Measurements from ENCODE around the gene NLGN1.

Gene NLGN1

GRCh38 chr3:173465112-173465511 is 67.6 kb downstream of the NLGN1 start:
- Histone ChIP-seq H3K9me3 (ENCODE audit: low read length) (no peaks in the 10 kb centered on the region), H3K79me2 (ENCODE audit: insufficient read depth, low read length) (no peaks in the 10 kb centered on the region), H3K4me2 (ENCODE audit: low read length) (no peak overlapping the region), H3F3A (ENCODE audit: insufficient read depth, low read length) (no peaks in the 10 kb centered on the region), H2AFZ (ENCODE audit: low read length) (no peak overlapping the region), H3K4me1 (ENCODE audit: insufficient read depth, low read length, severe bottlenecking) (no peaks in the 10 kb centered on the region), H3K27me3 (ENCODE audit: insufficient read depth, low read length) (no peaks in the 10 kb centered on the region), H3K9me2 (ENCODE audit: low read depth, low read length) (no peaks in the 10 kb centered on the region), H3K4me3 (ENCODE audit: low read depth, low read length, poor library complexity, severe bottlenecking) (no peak overlapping the region), H3K27ac (ENCODE audit: low read depth, low read length, poor library complexity, severe bottlenecking) (no peak overlapping the region), H3K36me3 (ENCODE audit: insufficient read depth, low read length) (no peaks in the 10 kb centered on the region), H3K9ac (ENCODE audit: low read length) (no peak overlapping the region), H4K20me1 (ENCODE audit: insufficient read depth, low read length) (no peaks in the 10 kb centered on the region)
- TF ChIP-seq CTCF (IDR thresholded peaks at IDR 0.05; ENCODE audit: low read length) (no peak), EZH2 (IDR thresholded peaks at IDR 0.05; ENCODE audit: borderline replicate concordance, low read length) (no peak)

DNA sequence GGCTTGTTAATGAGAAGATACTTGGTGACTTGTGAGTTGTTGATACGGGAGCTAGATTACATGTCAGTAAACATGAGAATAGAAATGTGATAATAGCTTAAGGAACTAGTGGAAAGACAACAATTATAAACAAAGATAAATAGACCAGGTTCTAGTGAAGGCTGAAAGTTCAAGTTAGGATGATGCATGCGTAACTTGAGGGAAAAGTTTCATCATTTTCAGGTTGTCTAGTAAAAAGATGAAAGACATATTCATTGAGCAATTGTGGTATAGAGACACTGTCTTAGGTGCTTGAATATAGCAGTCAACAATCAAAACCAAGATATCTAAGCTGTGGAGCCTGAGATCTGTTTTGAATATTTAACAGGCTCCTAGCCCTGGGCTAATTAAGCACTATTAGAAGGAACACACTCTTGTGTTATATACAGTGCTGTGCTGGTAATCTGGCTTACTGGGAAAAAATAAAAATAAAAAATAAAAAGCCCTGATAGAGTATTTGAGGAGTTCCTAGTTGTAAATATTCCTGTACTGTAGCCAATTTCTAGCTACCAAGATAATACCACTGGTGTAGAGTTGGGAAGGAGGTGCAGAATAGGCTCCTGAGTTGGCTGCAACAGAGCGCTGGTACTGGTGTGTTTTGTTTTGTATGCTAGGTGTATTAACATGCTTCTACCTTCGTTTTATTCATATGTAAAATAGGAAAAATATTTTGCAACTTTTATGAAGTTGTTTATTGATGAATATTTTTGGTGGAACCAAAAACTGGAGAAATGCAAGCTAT is 68.5 kb downstream of the NLGN1 start:
- Histone ChIP-seq H3K9me2 (ENCODE audit: low read depth, low read length) (no peaks in the 10 kb centered on the region), H3K27ac (ENCODE audit: low read depth, low read length, poor library complexity, severe bottlenecking) (no peak overlapping the region), H3K4me3 (ENCODE audit: low read depth, low read length, poor library complexity, severe bottlenecking) (no peak overlapping the region), H4K20me1 (ENCODE audit: insufficient read depth, low read length) (no peaks in the 10 kb centered on the region), H3F3A (ENCODE audit: insufficient read depth, low read length) (no peaks in the 10 kb centered on the region), H3K9ac (ENCODE audit: low read length) (no peak overlapping the region), H3K4me2 (ENCODE audit: low read length) (no peak overlapping the region), H3K4me1 (ENCODE audit: insufficient read depth, low read length, severe bottlenecking) (no peaks in the 10 kb centered on the region), H2AFZ (ENCODE audit: low read length) (no peak overlapping the region), H3K36me3 (ENCODE audit: insufficient read depth, low read length) (no peaks in the 10 kb centered on the region), H3K79me2 (ENCODE audit: insufficient read depth, low read length) (no peaks in the 10 kb centered on the region), H3K9me3 (ENCODE audit: low read length) (no peaks in the 10 kb centered on the region), H3K27me3 (ENCODE audit: insufficient read depth, low read length) (no peaks in the 10 kb centered on the region)
- TF ChIP-seq EZH2 (IDR thresholded peaks at IDR 0.05; ENCODE audit: borderline replicate concordance, low read length) (no peak), CTCF (IDR thresholded peaks at IDR 0.05; ENCODE audit: low read length) (no peak)

- H3K4me3 ChIP-seq (ENCODE audit: low read depth, low read length, poor library complexity, severe bottlenecking), result no peak overlapping the region
- no peaks in the 10 kb centered on the region for H3K4me1 ChIP-seq (ENCODE audit: insufficient read depth, low read length, severe bottlenecking)
- no peak for TF ChIP-seq CTCF (IDR thresholded peaks at IDR 0.05; ENCODE audit: low read length)
- TF ChIP-seq EZH2 (IDR thresholded peaks at IDR 0.05; ENCODE audit: borderline replicate concordance, low read length), result no peak
- H3K36me3 ChIP-seq (ENCODE audit: insufficient read depth, low read length), result no peaks in the 10 kb centered on the region
- H3K9ac ChIP-seq (ENCODE audit: low read length), result no peak overlapping the region
- no peaks in the 10 kb centered on the region for H3K9me3 ChIP-seq (ENCODE audit: low read length)
- H3K9me2 ChIP-seq (ENCODE audit: low read depth, low read length), result no peaks in the 10 kb centered on the region
- H3F3A ChIP-seq (ENCODE audit: insufficient read depth, low read length), result no peaks in the 10 kb centered on the region
- no peak overlapping the region for H2AFZ ChIP-seq (ENCODE audit: low read length)
- H4K20me1 ChIP-seq (ENCODE audit: insufficient read depth, low read length), result no peaks in the 10 kb centered on the region
- H3K27me3 ChIP-seq (ENCODE audit: insufficient read depth, low read length), result no peaks in the 10 kb centered on the region
- H3K4me2 ChIP-seq (ENCODE audit: low read length), result no peak overlapping the region
- no peak overlapping the region for H3K27ac ChIP-seq (ENCODE audit: low read depth, low read length, poor library complexity, severe bottlenecking)
- no peaks in the 10 kb centered on the region for H3K79me2 ChIP-seq (ENCODE audit: insufficient read depth, low read length)
These were observed 70.0 kb downstream of the NLGN1 start for GRCh38 chr3:173467501-173467900.

Data from OCI-LY1 (cell line).